HepG2 (cell line): ENCODE measurements around the gene PEX13. TPM values are rescaled to one million over a fixed set of nuclear protein-coding genes. Genes with fewer than 3 reads are reported as not detected.

Source experiments
- ADNP ChIP-seq: sonication (generic); formaldehyde crosslinking; IDR thresholded peaks from 2 replicates; pipeline ENCODE4 v1.4.0; 2020; ENCODE audit warnings: missing genetic modification reagents
- ATRX ChIP-seq: sonication (generic); formaldehyde crosslinking; IDR thresholded peaks from 2 replicates; pipeline ENCODE4 v1.4.0; 2020; ENCODE audit warnings: missing genetic modification reagents, borderline replicate concordance
- CREM ChIP-seq, 2 experiments: sonication (generic) in 1 of 2; formaldehyde crosslinking in 1 of 2; IDR thresholded peaks; 2 replicates each; pipeline versions ENCODE4 v1.4.0 to v1.6.1; 2016 to 2020; ENCODE audit warnings: antibody characterized with exemption in 1 of 2, mild to moderate bottlenecking in 1 of 2, missing genetic modification reagents in 1 of 2
- EEA1 ChIP-seq: sonication (generic); formaldehyde crosslinking; IDR thresholded peaks from 2 replicates; pipeline ENCODE4 v1.5.1; 2020; ENCODE audit warnings: mild to moderate bottlenecking, missing genetic modification reagents, borderline replicate concordance
- HOMEZ ChIP-seq: IDR thresholded peaks from 2 replicates; pipeline ENCODE4 v1.6.1; 2016; ENCODE audit warnings: low read depth
- MIER2 ChIP-seq: IDR thresholded peaks from 2 replicates; pipeline ENCODE4 v1.6.1; 2016; ENCODE audit warnings: missing biosample characterization, missing genetic modification reagents
- MLLT10 ChIP-seq: sonication (generic); formaldehyde crosslinking; IDR thresholded peaks from 2 replicates; pipeline ENCODE4 v1.4.0; 2020; ENCODE audit warnings: missing genetic modification reagents
- MNT ChIP-seq: fragments of 450-650 bp; IDR thresholded peaks from 2 replicates; pipeline ENCODE4 v1.6.1; 2016
- NR2F2 ChIP-seq: IDR thresholded peaks from 2 replicates; pipeline ENCODE4 v1.6.1; 2012; ENCODE audit warnings: low read depth, inconsistent platforms, borderline replicate concordance
- PHB2 ChIP-seq: fragments of 450-650 bp; IDR thresholded peaks from 2 replicates; pipeline ENCODE4 v1.6.1; 2018; ENCODE audit not compliant: partially characterized antibody
- RCOR2 ChIP-seq: IDR thresholded peaks from 2 replicates; pipeline ENCODE4 v1.6.1; 2016; ENCODE audit warnings: missing biosample characterization, missing genetic modification reagents
- RELA ChIP-seq: sonication (generic); formaldehyde crosslinking; IDR thresholded peaks from 2 replicates; pipeline ENCODE4 v1.4.0; 2020; ENCODE audit warnings: missing genetic modification reagents
- SKI ChIP-seq: fragments of 450-650 bp; IDR thresholded peaks from one replicate; pipeline ENCODE4 v1.6.1; 2018; ENCODE audit warnings: mild to moderate bottlenecking; ENCODE audit not compliant: partially characterized antibody
- TCF7L2 ChIP-seq: IDR thresholded peaks from 2 replicates; pipeline ENCODE4 v1.6.1; 2011; ENCODE audit warnings: mild to moderate bottlenecking, low read depth, low read length, moderate library complexity
- TMF1 ChIP-seq: sonication (generic); formaldehyde crosslinking; IDR thresholded peaks from 2 replicates; pipeline ENCODE4 v1.8.1; 2022; ENCODE audit warnings: low read depth, missing genetic modification reagents
- ZBTB21 ChIP-seq: sonication (generic); formaldehyde crosslinking; IDR thresholded peaks from 2 replicates; pipeline ENCODE4 v1.4.0; 2020; ENCODE audit warnings: missing genetic modification reagents
- ZFP36L1 ChIP-seq: sonication (generic); formaldehyde crosslinking; IDR thresholded peaks from 2 replicates; pipeline ENCODE4 v1.8.0; 2022; ENCODE audit warnings: mild to moderate bottlenecking, missing genetic modification reagents, moderate library complexity
- ZNF207 ChIP-seq: fragments of 450-650 bp; IDR thresholded peaks from 2 replicates; pipeline ENCODE4 v1.6.1; 2016; ENCODE audit warnings: antibody characterized with exemption, borderline replicate concordance
- ZNF317 ChIP-seq: sonication (generic); formaldehyde crosslinking; IDR thresholded peaks from 2 replicates; pipeline ENCODE4 v1.5.0; 2020; ENCODE audit warnings: mild to moderate bottlenecking, missing genetic modification reagents
- ZNF468 ChIP-seq: sonication (generic); formaldehyde crosslinking; IDR thresholded peaks from 2 replicates; pipeline ENCODE4 v1.8.0; 2022; ENCODE audit warnings: mild to moderate bottlenecking, moderate library complexity, missing genetic modification reagents
- ZNF740 ChIP-seq: sonication (generic); formaldehyde crosslinking; IDR thresholded peaks from 2 replicates; pipeline ENCODE4 v1.4.0; 2020; ENCODE audit warnings: missing genetic modification reagents
- ZNF784 ChIP-seq: sonication (generic); formaldehyde crosslinking; IDR thresholded peaks from 2 replicates; pipeline ENCODE4 v1.5.1; 2020; ENCODE audit warnings: missing genetic modification reagents, mild to moderate bottlenecking, borderline replicate concordance
- ZNF788 ChIP-seq: sonication (generic); formaldehyde crosslinking; IDR thresholded peaks from 2 replicates; pipeline ENCODE4 v1.5.0; 2020; ENCODE audit warnings: mild to moderate bottlenecking, missing genetic modification reagents, borderline replicate concordance
- polyA plus RNA-seq, 8 experiments: library from polyadenylated mRNA; depleted of rRNA in 3 of 8; stranded (reverse) in 7 of 8; unstranded in 1 of 8; fragments of >200 nt; fragmentation: Illumina TruSeq in 4 of 8; extraction: Trizol in 4 of 8; gene quantifications; 2 replicates each; pipeline versions ENCODE4 v1.2.1 to v1.2.3, GENCODE V29; 2011 to 2016; ENCODE audit warnings: low read depth in 4 of 8, missing spikeins in 1 of 8, mixed read lengths in 1 of 8; ENCODE audit not compliant: insufficient read depth in 1 of 8
- total RNA-seq, 5 experiments: library from RNA; depleted of rRNA; stranded (reverse); fragments of >200 nt; fragmentation: Illumina TruSeq; extraction: Trizol; gene quantifications; 2 replicates each; pipeline ENCODE4 v1.2.3, GENCODE V29; 2016; ENCODE audit warnings: low read depth in 1 of 5

Gene PEX13
- total and polyA plus RNA-seq, 2 of the 13 experiments (the other 11 are each of a cell fraction or from before 2014, with no cell fraction given): 47.9 to 75.9 TPM

- TF ChIP-seq ZNF207 (no peak), SKI (peak; percentile 89), ZFP36L1 (CRISPR knock-in tag) (no peak; the same call in none of the 2 replicates), TMF1 (CRISPR knock-in tag) (peak; percentile 70; the same call in 1 of the 2 replicates), CREM (IDR thresholded peaks at IDR 0.05) (no peak), CREM (CRISPR knock-in tag; IDR thresholded peaks at IDR 0.05) (no peak), RELA (CRISPR knock-in tag) (no peak), PHB2 (no peak), ZNF784 (CRISPR knock-in tag) (peak; percentile 88), HOMEZ (0 out of 2 replicates have a peak, but pooled peaks have one; percentile 19), ZNF740 (CRISPR knock-in tag) (peak; percentile 57; the same call in 1 of the 2 replicates), MIER2 (CRISPR knock-in tag) (no peak), RCOR2 (CRISPR knock-in tag) (no peak), EEA1 (CRISPR knock-in tag) (peak; percentile 31; the same call in 1 of the 2 replicates), ZNF317 (CRISPR knock-in tag) (no peak), ADNP (no peak; the same call in 1 of the 2 replicates), NR2F2 (peak; percentile 23; the same call in 1 of the 2 replicates), ZNF788 (CRISPR knock-in tag) (peak; percentile 50), ATRX (CRISPR knock-in tag) (no peak), MNT (no peak), ZBTB21 (CRISPR knock-in tag) (no peak), ZNF468 (CRISPR knock-in tag) (no peak), MLLT10 (CRISPR knock-in tag) (no peak), TCF7L2 (no peak)
These were observed 48.5 kb downstream of the PEX13 start, which contains the start of gene SANBR (continued) for GRCh38 chr2:61065714-61066709.
